Measurements from ENCODE around the gene SEC22C. TPM values are rescaled to one million over a fixed set of nuclear protein-coding genes. Genes with fewer than 3 reads are reported as not detected.

The SEC22C gene
- total RNA-seq, 4 donors from 2014 or later, result 22.4 to 44.4 (median 28.5) TPM

GRCh38 chr3:42608581-42608980 is 26.8 kb upstream of the SEC22C start:
- Histone ChIP-seq H3K9me3 (no peaks in the 10 kb centered on the region), H3K4me1 (peaks cover 57% of the 10 kb centered on the region), H3K27ac (no peak overlapping the region), H3K4me3 (no peak overlapping the region), H3K36me3 (peaks cover 4% of the 10 kb centered on the region), H3K27me3 (no peaks in the 10 kb centered on the region)
- 28% methylated on average over 5 of the region's 5 CpGs for WGBS
- DNase-seq (ENCODE audit: low spot score in 2 of 2), result no peak
- no peak for TF ChIP-seq POLR2AphosphoS5 (IDR thresholded peaks at IDR 0.05)
- no peak for TF ChIP-seq EP300 (IDR thresholded peaks at IDR 0.05)
- no peak for TF ChIP-seq POLR2A (IDR thresholded peaks at IDR 0.05)
- no peak for TF ChIP-seq CTCF (IDR thresholded peaks at IDR 0.05)

- no peak overlapping the region for H3K4me3 ChIP-seq
- H3K4me1 ChIP-seq, result peaks cover 62% of the 10 kb centered on the region
- no peak for DNase-seq (ENCODE audit: low spot score in 2 of 2)
- H3K9me3 ChIP-seq, result no peaks in the 10 kb centered on the region
- H3K36me3 ChIP-seq, result peaks cover 4% of the 10 kb centered on the region
- H3K27ac ChIP-seq, result no peak overlapping the region
- WGBS, result 67% methylated on average over 5 of the region's 5 CpGs
- TF ChIP-seq EP300 (IDR thresholded peaks at IDR 0.05), result no peak
- no peak for TF ChIP-seq POLR2AphosphoS5 (IDR thresholded peaks at IDR 0.05)
- no peak for TF ChIP-seq CTCF (IDR thresholded peaks at IDR 0.05)
- no peak for TF ChIP-seq POLR2A (IDR thresholded peaks at IDR 0.05)
- no peaks in the 10 kb centered on the region for H3K27me3 ChIP-seq
These were observed 23.9 kb upstream of the SEC22C start for GRCh38 chr3:42605546-42606173.

GRCh38 chr3:42602961-42603360 is 21.2 kb upstream of the SEC22C start:
- TF ChIP-seq CTCF (IDR thresholded peaks at IDR 0.05) (no peak), POLR2AphosphoS5 (IDR thresholded peaks at IDR 0.05) (no peak), POLR2A (IDR thresholded peaks at IDR 0.05) (no peak), EP300 (IDR thresholded peaks at IDR 0.05) (no peak)
- Histone ChIP-seq H3K4me3 (peak overlapping the region; percentile 96), H3K4me1 (peaks cover 48% of the 10 kb centered on the region), H3K36me3 (peaks cover 4% of the 10 kb centered on the region), H3K9me3 (no peaks in the 10 kb centered on the region), H3K27me3 (no peaks in the 10 kb centered on the region), H3K27ac (no peak overlapping the region)
- no peak for DNase-seq (ENCODE audit: low spot score in 2 of 2)
- WGBS, result 100% methylated on average over 1 of the region's 1 CpG

GRCh38 chr3:42601896-42602581 is 20.3 kb upstream of the SEC22C start:
- peaks cover 48% of the 10 kb centered on the region for H3K4me1 ChIP-seq
- 45% methylated on average over 9 of the region's 9 CpGs for WGBS
- H3K27me3 ChIP-seq, result no peaks in the 10 kb centered on the region

More at GRCh38 chr3:42601896-42602581, 20.3 kb upstream of the SEC22C start:
- Histone ChIP-seq H3K36me3 (peaks cover 3% of the 10 kb centered on the region), H3K27ac (peak overlapping the region; percentile 99), H3K4me3 (peak overlapping the region; percentile 96), H3K9me3 (no peaks in the 10 kb centered on the region)
- TF ChIP-seq POLR2AphosphoS5 (IDR thresholded peaks at IDR 0.05) (no peak), EP300 (IDR thresholded peaks at IDR 0.05) (no peak), POLR2A (IDR thresholded peaks at IDR 0.05) (no peak), CTCF (IDR thresholded peaks at IDR 0.05) (no peak)
- DNase-seq (ENCODE audit: low spot score in 2 of 2), result no peak

Measured in suprapubic skin (tissue), 4 donors.